ENCODE results near the gene VMO1. TPM values are rescaled to one million over a fixed set of nuclear protein-coding genes. Genes with fewer than 3 reads are reported as not detected.
A peak's percentile ranks its signal among the peaks of the same experiment; 100 is the strongest.

The VMO1 gene
- total RNA-seq, 1 donor from 2014 or later = 0.75 TPM

GRCh38 chr17:4806777-4807604 lies 20.8 kb upstream of the VMO1 start, which contains the start of gene PLD2:
TSS of gene PLD2 (plus strand) at chr17:4807152. CDS start at chr17:4807773, 621 bp downstream.
- DNase-seq (ENCODE audit: low read depth) (peak; percentile 42), FAIRE-seq (no peak)
- Histone ChIP-seq H4K20me1 (ENCODE audit: insufficient read depth, low read length) (peaks cover 21% of the 10 kb centered on the region), H3K4me2 (ENCODE audit: low read length) (peak within 1 kb of the TSS; percentile 98), H3K4me3 (ENCODE audit: insufficient read depth, low read depth, low read length) (peak within 1 kb of the TSS; percentile 93), H3K9ac (ENCODE audit: low read length) (peak within 1 kb of the TSS; percentile 89), H3K79me2 (ENCODE audit: insufficient read depth, low read length) (peaks cover 5% of the 10 kb centered on the region), H3K9me3 (ENCODE audit: insufficient read depth, low read depth, low read length) (no peaks in the 10 kb centered on the region), H3K27ac (ENCODE audit: low read depth, low read length) (peak within 1 kb of the TSS; percentile 33), H3K4me1 (ENCODE audit: insufficient read depth, low read length) (peaks cover 10% of the 10 kb centered on the region), H3K36me3 (ENCODE audit: insufficient read depth, low read length) (peaks cover 3% of the 10 kb centered on the region), H3K27me3 (ENCODE audit: insufficient read depth, low read length) (no peaks in the 10 kb centered on the region), H2AFZ (ENCODE audit: low read depth, low read length) (peak within 1 kb of the TSS; percentile 85)
- Mint-ChIP-seq H3K27ac (ENCODE audit: unreplicated experiment) (peak within 1 kb of the TSS; percentile 80), H3K4me3 (ENCODE audit: unreplicated experiment) (peak within 1 kb of the TSS; percentile 90), H3K36me3 (ENCODE audit: low read depth, unreplicated experiment) (peaks cover 12% of the 10 kb centered on the region), H3K9me3 (ENCODE audit: unreplicated experiment) (peaks cover 5% of the 10 kb centered on the region), H3K27me3 (ENCODE audit: low read depth, unreplicated experiment) (no peaks in the 10 kb centered on the region), H3K4me1 (ENCODE audit: low read depth, unreplicated experiment) (peaks cover 3% of the 10 kb centered on the region)
- TF ChIP-seq CTCF (IDR thresholded peaks at IDR 0.05; ENCODE audit: insufficient read depth, low read depth, low read length) = no peak

- Histone ChIP-seq H3K27me3 (ENCODE audit: insufficient read depth, low read length) (no peaks in the 10 kb centered on the region), H3K4me1 (ENCODE audit: insufficient read depth, low read length) (peaks cover 10% of the 10 kb centered on the region), H3K9me3 (ENCODE audit: insufficient read depth, low read depth, low read length) (no peaks in the 10 kb centered on the region), H3K4me2 (ENCODE audit: low read length) (peak overlapping the region; percentile 98), H3K36me3 (ENCODE audit: insufficient read depth, low read length) (peaks cover 3% of the 10 kb centered on the region), H2AFZ (ENCODE audit: low read depth, low read length) (peak overlapping the region; percentile 85), H3K27ac (ENCODE audit: low read depth, low read length) (no peak overlapping the region), H3K4me3 (ENCODE audit: insufficient read depth, low read depth, low read length) (peak overlapping the region; percentile 93), H3K79me2 (ENCODE audit: insufficient read depth, low read length) (peaks cover 5% of the 10 kb centered on the region), H4K20me1 (ENCODE audit: insufficient read depth, low read length) (peaks cover 21% of the 10 kb centered on the region), H3K9ac (ENCODE audit: low read length) (peak overlapping the region; percentile 89)
- Mint-ChIP-seq H3K27me3 (ENCODE audit: low read depth, unreplicated experiment) (no peaks in the 10 kb centered on the region), H3K4me3 (ENCODE audit: unreplicated experiment) (peak overlapping the region; percentile 90), H3K36me3 (ENCODE audit: low read depth, unreplicated experiment) (peaks cover 11% of the 10 kb centered on the region), H3K27ac (ENCODE audit: unreplicated experiment) (peak overlapping the region; percentile 80), H3K4me1 (ENCODE audit: low read depth, unreplicated experiment) (peaks cover 3% of the 10 kb centered on the region), H3K9me3 (ENCODE audit: unreplicated experiment) (peaks cover 5% of the 10 kb centered on the region)
- no peak for DNase-seq (ENCODE audit: low read depth)
- no peak for FAIRE-seq
- TF ChIP-seq CTCF (IDR thresholded peaks at IDR 0.05; ENCODE audit: insufficient read depth, low read depth, low read length) (no peak), EZH2 (IDR thresholded peaks at IDR 0.05; ENCODE audit: insufficient read depth, low read length) (no peak)
Measured at GRCh38 chr17:4806456-4806776, 20.3 kb upstream of the VMO1 start.

GRCh38 chr17:4802228-4802627 lies 16.1 kb upstream of the VMO1 start, which contains the start of gene C17orf114:
TSS of gene C17orf114 (minus strand) at chr17:4802328.
- no peak for TF ChIP-seq EZH2 (IDR thresholded peaks at IDR 0.05; ENCODE audit: insufficient read depth, low read length)
- TF ChIP-seq CTCF (IDR thresholded peaks at IDR 0.05; ENCODE audit: insufficient read depth, low read depth, low read length) = no peak
- no peak within 1 kb of the TSS for H3K27ac Mint-ChIP-seq (ENCODE audit: unreplicated experiment)
- H3K9me3 Mint-ChIP-seq (ENCODE audit: unreplicated experiment) = peaks cover 3% of the 10 kb centered on the region
- H3K9me3 ChIP-seq (ENCODE audit: insufficient read depth, low read depth, low read length) = no peaks in the 10 kb centered on the region
- no peak within 1 kb of the TSS for H3K4me3 Mint-ChIP-seq (ENCODE audit: unreplicated experiment)
- H3K27ac ChIP-seq (ENCODE audit: low read depth, low read length) = no peak within 1 kb of the TSS
- H3K36me3 ChIP-seq (ENCODE audit: insufficient read depth, low read length) = peaks cover 16% of the 10 kb centered on the region
- H2AFZ ChIP-seq (ENCODE audit: low read depth, low read length) = no peak within 1 kb of the TSS
- H3K79me2 ChIP-seq (ENCODE audit: insufficient read depth, low read length) = peaks cover 14% of the 10 kb centered on the region
- no peaks in the 10 kb centered on the region for H3K27me3 ChIP-seq (ENCODE audit: insufficient read depth, low read length)
- no peak within 1 kb of the TSS for H3K4me3 ChIP-seq (ENCODE audit: insufficient read depth, low read depth, low read length)
- H3K27me3 Mint-ChIP-seq (ENCODE audit: low read depth, unreplicated experiment) = no peaks in the 10 kb centered on the region
- H3K4me1 Mint-ChIP-seq (ENCODE audit: low read depth, unreplicated experiment) = peaks cover 3% of the 10 kb centered on the region
- peaks cover 3% of the 10 kb centered on the region for H3K4me1 ChIP-seq (ENCODE audit: insufficient read depth, low read length)
- H3K36me3 Mint-ChIP-seq (ENCODE audit: low read depth, unreplicated experiment) = peaks cover 5% of the 10 kb centered on the region
- no peak within 1 kb of the TSS for H3K9ac ChIP-seq (ENCODE audit: low read length)
- H3K4me2 ChIP-seq (ENCODE audit: low read length) = no peak within 1 kb of the TSS
- peaks cover 4% of the 10 kb centered on the region for H4K20me1 ChIP-seq (ENCODE audit: insufficient read depth, low read length)
- DNase-seq (ENCODE audit: low read depth) = no peak
- no peak for FAIRE-seq
